ENCODE results near the gene DCP1A. TPM values are rescaled to one million over a fixed set of nuclear protein-coding genes. Genes with fewer than 3 reads are reported as not detected.
A peak's percentile ranks its signal among the peaks of the same experiment; 100 is the strongest.
"Not testable (repeated sequence)": the region's sequence is repeated elsewhere in the genome, so short reads cannot be mapped to it uniquely, and the experiment has no call there.

DCP1A gene
- polyA plus RNA-seq, 1 experiment = 27.0 TPM

GRCh38 chr3:53379898-53380297 is 32.6 kb upstream of the DCP1A start:
- DNase-seq (ENCODE audit: low read depth, low spot score) = no peak
- no peaks in the 10 kb centered on the region for H3K27me3 ChIP-seq (ENCODE audit: control insufficient read depth, insufficient read depth, low read length)
- TF ChIP-seq CTCF (IDR thresholded peaks at IDR 0.05; ENCODE audit: low read depth, low read length) = no peak
- no peak overlapping the region for H3K27ac ChIP-seq (ENCODE audit: low read depth, low read length)
- H3K4me3 ChIP-seq (ENCODE audit: low read depth, low read length) = no peak overlapping the region
- H3K9me3 ChIP-seq (ENCODE audit: control insufficient read depth, insufficient read depth, low read length) = no peaks in the 10 kb centered on the region
- CTCF ChIA-PET = no interaction called here
- POLR2A ChIA-PET = no interaction called here

- no peak for DNase-seq (ENCODE audit: low read depth, low spot score)
- no peak for TF ChIP-seq CTCF (IDR thresholded peaks at IDR 0.05; ENCODE audit: low read depth, low read length)
- Histone ChIP-seq H3K27ac (ENCODE audit: low read depth, low read length) (no peak overlapping the region), H3K4me3 (ENCODE audit: low read depth, low read length) (no peak overlapping the region), H3K9me3 (ENCODE audit: control insufficient read depth, insufficient read depth, low read length) (no peaks in the 10 kb centered on the region), H3K27me3 (ENCODE audit: control insufficient read depth, insufficient read depth, low read length) (no peaks in the 10 kb centered on the region)
- CTCF ChIA-PET = interaction anchor here (0.6 to 2.2 kb wide), 2 partner anchors 130 to 333 kb away, joined by 4 read pairs; no protein-coding TSS in a partner anchor
- POLR2A ChIA-PET = no interaction called here
These were observed 30.5 kb upstream of the DCP1A start for GRCh38 chr3:53377794-53378193.

- H3K4me3 ChIP-seq (ENCODE audit: low read depth, low read length) = no peak overlapping the region
- no peak for TF ChIP-seq CTCF (IDR thresholded peaks at IDR 0.05; ENCODE audit: low read depth, low read length)
- CTCF ChIA-PET = no interaction called here
- POLR2A ChIA-PET = no interaction called here
- no peak for DNase-seq (ENCODE audit: low read depth, low spot score)
- H3K9me3 ChIP-seq (ENCODE audit: control insufficient read depth, insufficient read depth, low read length) = no peaks in the 10 kb centered on the region
- no peak overlapping the region for H3K27ac ChIP-seq (ENCODE audit: low read depth, low read length)
- no peaks in the 10 kb centered on the region for H3K27me3 ChIP-seq (ENCODE audit: control insufficient read depth, insufficient read depth, low read length)
These were observed 29.3 kb upstream of the DCP1A start for GRCh38 chr3:53376679-53377078.

- Histone ChIP-seq H3K27ac (ENCODE audit: low read depth, low read length) (no peak overlapping the region), H3K27me3 (ENCODE audit: control insufficient read depth, insufficient read depth, low read length) (no peaks in the 10 kb centered on the region), H3K9me3 (ENCODE audit: control insufficient read depth, insufficient read depth, low read length) (no peaks in the 10 kb centered on the region), H3K4me3 (ENCODE audit: low read depth, low read length) (no peak overlapping the region)
- ChIA-PET POLR2A (no interaction called here), CTCF (interaction anchor here (0.6 to 2.3 kb wide), 6 partner anchors 16 to 726 kb away, joined by 4 to 12 read pairs (median 5); no protein-coding TSS in a partner anchor)
- TF ChIP-seq CTCF (IDR thresholded peaks at IDR 0.05; ENCODE audit: low read depth, low read length) = peak; percentile 62
- DNase-seq (ENCODE audit: low read depth, low spot score) = no peak
These were observed 27.7 kb upstream of the DCP1A start for GRCh38 chr3:53375019-53375418.

- CTCF ChIA-PET; H3K4me3 ChIP-seq (ENCODE audit: low read depth, low read length); POLR2A ChIA-PET; H3K9me3 ChIP-seq (ENCODE audit: control insufficient read depth, insufficient read depth, low read length); H3K27ac ChIP-seq (ENCODE audit: low read depth, low read length); H3K27me3 ChIP-seq (ENCODE audit: control insufficient read depth, insufficient read depth, low read length); DNase-seq (ENCODE audit: low read depth, low spot score): not testable (repeated sequence)
These were observed 23.4 kb upstream of the DCP1A start for GRCh38 chr3:53370719-53371118.

GRCh38 chr3:53361852-53362251 is 14.5 kb upstream of the DCP1A start:
- H3K27me3 ChIP-seq (ENCODE audit: control insufficient read depth, insufficient read depth, low read length) = peaks cover 3% of the 10 kb centered on the region
- CTCF ChIA-PET = interaction anchor here (0.7 kb wide), 1 partner anchor 60 kb away, joined by 4 read pairs; no protein-coding TSS in a partner anchor
- no peaks in the 10 kb centered on the region for H3K9me3 ChIP-seq (ENCODE audit: control insufficient read depth, insufficient read depth, low read length)
- DNase-seq (ENCODE audit: low read depth, low spot score) = no peak
- POLR2A ChIA-PET = no interaction called here
- H3K27ac ChIP-seq (ENCODE audit: low read depth, low read length) = no peak overlapping the region
- no peak overlapping the region for H3K4me3 ChIP-seq (ENCODE audit: low read depth, low read length)
- no peak for TF ChIP-seq CTCF (IDR thresholded peaks at IDR 0.05; ENCODE audit: low read depth, low read length)

Data from AG04450 (cell line).